Activated naive CD4-positive, alpha-beta T cell treated with anti-CD3 and anti-CD28 coated beads, Interleukin-2, amount 50 U/mL, for 72 hours (primary cell): Measurements from ENCODE around the gene CELA3B. TPM values are rescaled to one million over a fixed set of nuclear protein-coding genes. Genes with fewer than 3 reads are reported as not detected.
"Not testable (repeated sequence)": the region's sequence is repeated elsewhere in the genome, so short reads cannot be mapped to it uniquely, and the experiment has no call there.

Experiments
- ATAC-seq, 2 donors: fragments of 150-1000 bp; cut with Tn5 transposase; 2 replicates each; pipeline ENCODE4 v1.10.0; 2021; ENCODE audit warnings: mild to moderate bottlenecking in 2 of 2, moderate library complexity in 2 of 2
- DNase-seq, 2 donors: peaks; one replicate each; pipeline ENCODE4 v3.0.0; 2021 to 2022; ENCODE audit warnings: low spot score in 2 of 2
- H3K27ac Mint-ChIP-seq, 2 donors: one replicate each; pipeline ENCODE4 v1.8.0; 2022; ENCODE audit warnings: mild to moderate bottlenecking in 2 of 2, mixed read lengths in 2 of 2
- H3K36me3 Mint-ChIP-seq, 2 donors: one replicate each; pipeline ENCODE4 v1.8.0; 2022; ENCODE audit warnings: mixed read lengths in 2 of 2
- H3K9me3 Mint-ChIP-seq, 2 donors: one replicate each; pipeline ENCODE4 v1.8.0; 2022; ENCODE audit warnings: mixed read lengths in 2 of 2
- total RNA-seq, 2 donors: library from RNA; stranded (reverse); gene quantifications; one replicate each; pipeline ENCODE4 v1.2.3, GENCODE V29; 2022

Gene CELA3B
- total RNA-seq, 2 donors from 2014 or later = not detected

DNA sequence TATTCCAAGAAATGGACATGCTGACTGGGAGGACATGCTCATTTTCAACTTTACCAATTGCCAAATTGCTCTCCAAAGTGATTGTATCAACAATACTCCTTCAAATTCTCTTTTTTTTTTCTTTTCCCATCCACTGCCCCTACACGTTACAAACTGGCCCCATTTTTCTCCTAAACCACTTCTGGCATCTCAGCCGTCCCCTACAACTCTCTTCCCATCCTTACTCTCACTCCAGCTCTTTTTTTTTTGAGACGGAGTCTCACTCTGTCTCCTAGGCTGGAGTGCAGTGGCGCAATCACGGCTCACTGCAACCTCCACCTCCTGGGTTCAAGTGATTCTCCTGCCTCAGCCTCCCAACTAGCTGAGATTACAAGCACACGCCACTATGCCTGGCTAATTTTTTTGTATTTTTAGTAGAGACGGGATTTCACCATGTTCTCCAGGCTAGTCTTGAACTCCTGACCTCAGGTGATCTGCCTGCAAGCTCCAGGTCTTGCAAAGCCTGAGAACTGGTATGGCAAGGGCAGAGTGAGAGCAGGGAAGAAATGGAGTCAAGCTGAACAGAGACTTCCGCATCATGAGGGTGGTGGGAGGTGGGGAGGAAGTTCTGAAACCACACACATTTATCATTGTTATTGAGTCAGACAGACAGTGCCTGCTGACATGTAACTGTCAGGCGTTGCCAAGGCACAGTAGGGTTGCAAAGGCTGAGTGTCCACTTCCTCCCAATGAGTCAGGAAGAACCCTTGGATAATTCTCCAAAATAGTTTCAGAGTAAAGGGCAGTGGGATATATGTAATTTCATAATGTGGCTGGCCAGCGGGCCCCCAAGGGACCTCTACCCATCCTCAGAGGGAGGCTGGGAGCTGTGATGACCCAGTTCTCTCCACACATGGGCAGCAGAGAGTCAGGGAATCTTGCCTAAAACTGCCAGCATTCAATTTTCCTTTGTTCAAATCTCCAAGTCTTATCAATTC lies 42.0 kb downstream of the CELA3B start:
- Mint-ChIP-seq H3K9me3 (peaks cover 0 to 6% of the 10 kb centered on the region in 2 donors), H3K36me3 (peaks cover 5 to 6% of the 10 kb centered on the region in 2 donors), H3K27ac (peak overlapping the region; percentile 90 to 98)
- peak; percentile 98 to 99 for ATAC-seq
- DNase-seq = peak; percentile 66 to 83

DNA sequence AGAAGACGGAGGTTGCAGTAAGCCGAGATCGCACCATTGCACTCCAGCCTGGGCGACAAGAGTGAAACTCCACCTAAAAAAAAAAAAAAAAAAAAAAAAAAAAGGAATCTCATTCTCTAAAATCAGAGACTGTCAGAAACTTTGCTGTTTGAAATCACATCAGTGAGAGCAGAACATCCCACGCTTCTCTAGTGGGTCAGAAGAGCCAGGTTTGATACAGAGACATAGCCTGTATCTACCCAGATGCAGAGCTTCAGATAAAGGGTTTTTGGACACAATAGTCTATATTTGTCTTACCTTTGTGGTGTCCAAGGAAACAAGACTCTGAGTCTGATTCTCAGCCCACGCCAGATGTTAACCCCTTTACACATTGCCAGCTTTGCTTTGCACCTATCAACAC lies 44.2 kb downstream of the CELA3B start:
- no peak for DNase-seq
- Mint-ChIP-seq H3K9me3 (peaks cover 0 to 6% of the 10 kb centered on the region in 2 donors), H3K27ac (no peak overlapping the region), H3K36me3 (peaks cover 11 to 14% of the 10 kb centered on the region in 2 donors)
- ATAC-seq = no peak

DNA sequence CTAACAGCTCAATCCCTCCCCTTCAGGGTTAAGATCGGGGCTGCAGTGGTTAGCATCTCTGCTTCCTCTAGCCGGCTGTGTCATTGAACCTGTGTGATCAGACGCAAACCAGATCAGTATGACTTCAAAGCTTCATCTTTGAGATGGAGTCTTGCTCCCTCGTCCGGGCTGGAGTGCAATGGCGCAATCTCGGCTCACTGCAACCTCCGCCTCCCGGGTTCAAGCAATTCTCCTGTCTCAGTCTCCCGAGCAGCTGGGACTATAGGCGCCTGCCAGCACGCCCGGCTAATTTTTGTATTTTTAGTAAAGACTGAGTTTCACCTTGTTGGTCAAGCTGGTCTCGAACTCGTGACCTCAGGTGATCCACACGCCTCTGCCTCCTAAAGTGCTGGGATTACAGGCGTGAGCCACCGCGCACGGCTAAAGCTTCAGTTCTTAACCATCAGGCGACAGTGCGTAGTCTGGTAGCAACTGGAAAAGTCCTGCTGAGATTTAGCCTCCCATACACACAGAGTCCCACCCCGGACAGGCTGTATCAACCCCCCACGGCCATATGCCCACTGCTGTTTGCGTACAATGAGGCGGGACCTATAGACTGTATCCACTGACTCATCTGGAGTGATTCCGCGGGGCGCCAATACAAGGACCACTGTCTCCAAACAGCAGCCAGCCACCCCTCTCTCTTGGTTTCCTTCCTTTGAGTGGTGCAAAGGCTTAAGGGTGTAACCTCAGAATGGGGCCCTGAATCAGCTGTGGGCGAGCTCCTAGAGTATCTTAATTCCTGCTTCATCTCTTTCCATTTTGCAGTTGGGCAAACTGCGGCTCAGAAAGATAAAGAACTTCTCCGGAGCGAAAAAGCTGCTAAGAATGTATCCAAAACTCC lies 47.9 kb downstream of the CELA3B start:
- Mint-ChIP-seq H3K9me3 (no peaks in the 10 kb centered on the region), H3K36me3 (peaks cover 8 to 9% of the 10 kb centered on the region in 2 donors), H3K27ac (peak overlapping the region; percentile 97 to 100)
- DNase-seq (peak; percentile 73 to 82), ATAC-seq (peak; percentile 65 to 80)

DNA sequence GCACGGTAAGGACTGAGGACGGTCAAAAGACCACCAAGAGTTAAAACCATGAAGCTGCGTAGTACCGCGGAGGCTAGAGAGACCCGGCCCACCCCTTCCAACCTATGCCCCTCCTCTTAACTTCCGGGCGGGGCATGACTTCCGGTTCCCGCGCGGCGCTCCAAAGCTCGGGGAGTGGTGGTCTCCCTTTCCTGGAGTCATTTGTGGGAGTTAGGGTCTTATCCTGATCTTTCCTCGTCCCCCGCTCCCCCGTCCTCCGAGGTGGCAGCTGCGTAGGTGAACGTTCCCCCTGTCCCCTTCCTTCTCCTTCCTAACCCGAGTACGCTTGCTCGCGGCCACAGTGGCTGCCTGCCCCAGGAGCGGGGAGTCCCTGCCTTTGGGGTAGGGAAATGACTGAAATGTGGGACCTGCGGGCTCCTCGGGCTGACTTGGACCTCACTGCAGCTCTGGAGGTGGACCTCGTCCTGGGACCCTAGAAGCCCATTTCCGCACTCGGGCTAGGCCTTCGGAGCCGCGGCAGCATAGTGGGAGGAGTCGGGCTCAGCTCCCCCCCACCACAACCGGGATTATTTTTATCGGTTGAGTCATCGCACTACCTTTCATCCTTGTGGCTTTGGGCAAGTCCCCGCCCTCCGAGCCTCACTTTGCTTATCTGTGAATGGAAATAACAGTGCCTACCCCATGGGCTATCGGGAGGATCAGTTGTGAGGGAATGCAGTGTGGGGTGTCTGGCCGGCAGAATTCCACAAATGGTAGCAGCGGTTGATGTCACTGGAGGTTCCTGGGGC lies 48.7 kb downstream of the CELA3B start:
- H3K9me3 Mint-ChIP-seq = no peaks in the 10 kb centered on the region
- peak overlapping the region; percentile 97 to 100 for H3K27ac Mint-ChIP-seq
- peak; percentile 71 to 82 for ATAC-seq
- peaks cover 8 to 9% of the 10 kb centered on the region in 2 donors for H3K36me3 Mint-ChIP-seq
- DNase-seq = peak; percentile 86 to 93

DNA sequence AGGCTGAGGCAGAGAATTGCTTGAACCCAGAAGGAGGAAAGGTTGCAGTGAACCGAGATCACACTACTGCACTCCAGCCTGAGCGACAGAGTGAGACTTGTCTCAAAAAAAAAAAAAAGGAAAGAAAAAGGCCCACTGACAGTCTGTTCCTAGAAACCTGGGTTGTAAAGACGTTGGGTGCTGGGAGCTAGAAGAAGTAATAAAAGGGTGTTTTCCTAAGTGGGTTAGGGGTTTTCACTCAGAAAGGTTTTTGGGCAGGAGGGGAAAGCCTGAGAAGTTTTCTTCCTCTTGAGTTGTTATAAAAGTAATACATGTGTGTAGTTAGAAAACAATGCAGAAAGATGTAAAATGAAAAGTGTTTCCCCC lies 50.1 kb downstream of the CELA3B start:
- Mint-ChIP-seq H3K27ac (peak overlapping the region; percentile 97 to 100), H3K36me3 (peaks cover 8 to 9% of the 10 kb centered on the region in 2 donors), H3K9me3 (no peaks in the 10 kb centered on the region)
- ATAC-seq (no peak), DNase-seq (no peak)

DNA sequence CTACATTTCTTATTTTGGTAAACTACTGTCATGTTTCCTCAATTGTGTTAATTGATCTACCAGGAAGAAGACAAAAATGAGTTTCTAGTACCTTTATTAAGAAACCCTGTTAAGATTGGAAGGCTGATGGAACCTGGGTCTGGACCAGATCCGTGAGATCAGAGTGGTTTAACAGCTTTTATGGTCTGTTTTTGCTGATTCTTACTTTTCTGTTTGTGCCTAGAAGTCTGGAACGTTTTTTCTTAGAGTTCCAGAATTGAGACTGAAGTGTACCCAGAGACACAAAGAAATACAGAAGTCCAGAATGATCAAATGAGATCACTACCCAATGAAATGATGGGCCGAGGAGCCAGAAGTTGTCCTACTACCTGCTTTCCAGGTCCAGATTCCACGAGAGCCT lies 53.2 kb downstream of the CELA3B start:
- DNase-seq (no peak), ATAC-seq (no peak)
- H3K36me3 Mint-ChIP-seq = peaks cover 8 to 9% of the 10 kb centered on the region in 2 donors
- peak overlapping the region in 1 of 2 donors; percentile 3 for H3K27ac Mint-ChIP-seq
- no peaks in the 10 kb centered on the region for H3K9me3 Mint-ChIP-seq

DNA sequence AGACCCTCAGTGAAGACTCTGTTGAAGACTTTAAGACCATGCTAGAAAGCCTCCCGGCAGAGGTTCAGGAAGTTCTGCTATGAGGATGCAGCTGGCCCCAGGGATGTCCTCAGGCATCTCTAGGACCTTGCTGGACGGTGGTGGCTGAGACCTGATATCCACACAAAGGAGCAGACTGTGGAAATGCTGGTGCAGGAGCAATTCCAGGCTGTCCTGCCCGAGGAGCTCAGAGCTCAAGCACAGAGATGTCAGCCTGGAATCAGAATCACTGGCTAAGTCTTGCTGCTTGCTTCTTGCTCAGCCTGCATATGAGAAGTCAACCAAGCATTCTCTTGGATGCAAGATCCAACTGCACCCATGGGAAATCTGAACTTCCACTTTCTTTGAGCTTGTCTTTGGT lies 53.7 kb downstream of the CELA3B start:
- ATAC-seq = no peak
- no peak overlapping the region for H3K27ac Mint-ChIP-seq
- H3K9me3 Mint-ChIP-seq = no peaks in the 10 kb centered on the region
- DNase-seq = no peak
- peaks cover 7% of the 10 kb centered on the region in 2 donors for H3K36me3 Mint-ChIP-seq

DNA sequence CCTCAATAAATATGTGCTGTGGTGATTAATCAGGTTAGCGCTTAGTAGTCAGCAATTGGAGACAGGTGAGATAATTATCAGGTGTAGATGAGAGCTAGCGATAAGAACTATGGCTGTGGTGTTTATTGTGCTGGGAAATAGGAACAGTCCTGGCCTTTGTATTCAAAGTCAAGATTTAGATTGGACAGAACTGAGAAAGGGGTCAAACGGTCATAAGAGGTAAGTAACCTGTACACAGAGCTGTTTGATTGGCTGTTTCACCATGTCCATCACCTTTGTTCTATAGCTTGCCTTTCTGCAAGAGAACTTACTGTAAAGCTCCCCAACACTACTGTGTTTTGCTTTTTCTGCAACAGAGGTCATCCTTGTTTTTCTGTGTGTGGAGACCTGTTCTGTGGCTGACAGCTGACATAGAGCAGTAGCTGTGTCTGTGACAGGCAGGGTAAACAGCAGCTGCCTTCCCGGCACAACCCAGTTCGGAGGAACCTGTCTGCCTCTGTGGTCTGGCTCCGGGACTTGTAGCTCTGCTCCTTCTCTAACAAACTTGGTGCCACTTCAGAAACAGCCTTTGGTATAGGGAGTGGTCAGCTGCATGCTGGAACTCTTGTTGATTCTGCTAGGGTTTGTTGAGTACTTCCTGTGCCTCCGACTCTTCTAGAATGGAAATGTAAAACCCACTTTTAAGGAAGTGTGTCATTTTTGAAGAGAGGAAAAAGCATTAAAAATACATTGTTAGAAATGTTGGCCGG lies 54.6 kb downstream of the CELA3B start:
- Mint-ChIP-seq H3K36me3 (no peaks in the 10 kb centered on the region), H3K27ac (peak overlapping the region; percentile 86 to 94), H3K9me3 (no peaks in the 10 kb centered on the region)
- peak in 1 of 2 donors; percentile 45 for DNase-seq
- peak; percentile 73 to 89 for ATAC-seq

DNA sequence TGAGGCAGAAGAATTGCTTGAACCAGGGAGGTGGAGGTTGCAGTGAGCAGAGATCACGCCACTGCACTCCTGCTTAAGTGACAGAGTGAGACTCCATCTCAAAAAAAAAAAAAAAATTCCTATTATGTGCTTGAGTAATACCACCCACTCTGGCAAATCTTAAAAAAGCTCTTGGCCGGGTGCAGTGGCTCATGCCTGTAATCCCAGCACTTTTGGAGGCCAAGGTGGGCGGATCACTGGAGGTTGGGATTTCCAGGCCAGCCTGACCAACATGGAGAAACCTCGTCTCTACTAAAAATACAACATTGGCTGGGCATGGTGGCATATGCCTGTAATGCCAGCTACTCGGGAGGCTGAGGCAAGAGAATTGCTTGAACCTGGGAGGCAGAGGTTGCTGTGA lies 58.0 kb downstream of the CELA3B start:
- ATAC-seq, H3K9me3 Mint-ChIP-seq, H3K36me3 Mint-ChIP-seq, DNase-seq, H3K27ac Mint-ChIP-seq: not testable (repeated sequence)

DNA sequence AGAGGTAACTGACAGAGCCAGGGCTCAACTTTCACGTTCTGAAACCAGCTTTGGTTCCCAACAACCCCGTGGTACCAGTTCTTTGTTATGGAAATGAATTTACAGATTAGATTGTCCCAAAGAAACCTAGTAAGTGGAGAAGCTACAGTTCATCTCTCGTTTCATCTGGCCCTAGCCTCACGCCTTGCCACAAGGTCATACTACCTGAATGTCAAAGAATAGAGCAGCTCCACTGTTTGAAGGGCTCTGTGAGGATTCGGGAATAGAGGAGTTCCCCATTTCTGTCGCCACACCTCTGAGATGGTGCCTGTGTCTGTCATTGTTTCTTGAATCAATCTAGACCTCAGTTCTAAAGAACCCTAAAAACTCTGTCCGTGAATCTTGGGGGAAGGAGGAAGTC lies 60.7 kb downstream of the CELA3B start:
- Mint-ChIP-seq H3K9me3 (peaks cover 5% of the 10 kb centered on the region in 2 donors), H3K27ac (peak overlapping the region in 1 of 2 donors; percentile 97), H3K36me3 (peaks cover 0 to 6% of the 10 kb centered on the region in 2 donors)
- no peak for DNase-seq
- ATAC-seq = no peak

DNA sequence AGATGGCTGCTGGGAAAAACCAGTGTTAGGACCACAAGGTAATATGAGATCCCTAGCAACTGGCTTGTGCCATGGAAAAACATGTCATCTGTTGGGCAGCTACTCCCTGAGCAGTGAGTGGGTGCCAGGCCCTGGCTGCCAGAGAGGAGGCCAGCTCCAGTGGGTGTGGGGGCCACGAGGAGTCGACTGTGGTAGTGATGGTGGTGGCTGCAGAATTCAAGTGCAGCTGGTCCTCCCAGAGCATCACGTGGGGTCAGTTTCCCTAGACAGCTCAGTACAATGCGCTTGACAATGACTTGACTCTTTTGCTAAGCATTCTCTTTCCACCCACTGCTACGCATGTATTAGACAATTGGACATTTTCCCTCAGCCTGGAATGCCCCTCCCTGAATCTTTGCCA lies 61.2 kb downstream of the CELA3B start:
- DNase-seq = no peak
- peaks cover 5% of the 10 kb centered on the region in 2 donors for H3K9me3 Mint-ChIP-seq
- H3K27ac Mint-ChIP-seq = peak overlapping the region; percentile 97 to 98
- ATAC-seq = no peak
- H3K36me3 Mint-ChIP-seq = peaks cover 0 to 6% of the 10 kb centered on the region in 2 donors

Other genes with a start within 250 kb of the CELA3B start
- 100 to 1,000 TPM; 118 to 133 TPM for gene USP48, start 193.9 kb upstream of the CELA3B start, total RNA-seq
- gene LDLRAD2, start 164.8 kb upstream of the CELA3B start, total RNA-seq = under 1 TPM in 1 of 2 donors, not detected in 1; 0.08 TPM
- gene HSPG2, start 39.7 kb upstream of the CELA3B start, total RNA-seq = 10 to 100 TPM in 1 of 2 donors, 1 to 10 TPM in 1; 9.2 to 37.3 TPM
- gene CELA3A, start 24.6 kb downstream of the CELA3B start, total RNA-seq = not detected
- 100 to 1,000 TPM; 266 to 331 TPM for gene CDC42, start 75.7 kb downstream of the CELA3B start, total RNA-seq
- not detected for gene WNT4, start 166.1 kb downstream of the CELA3B start, total RNA-seq